SH-SY5Y (cell line): ENCODE results near the gene OBSCN.

Source experiments
- GATA2 ChIP-seq: IDR thresholded peaks from 2 replicates; pipeline ENCODE4 v1.6.1; 2011; ENCODE audit warnings: mild to moderate bottlenecking, low read depth, low read length
- GATA3 ChIP-seq: IDR thresholded peaks from 2 replicates; pipeline ENCODE4 v1.6.1; 2011; ENCODE audit warnings: low read depth, mild to moderate bottlenecking, low read length, moderate library complexity

DNA sequence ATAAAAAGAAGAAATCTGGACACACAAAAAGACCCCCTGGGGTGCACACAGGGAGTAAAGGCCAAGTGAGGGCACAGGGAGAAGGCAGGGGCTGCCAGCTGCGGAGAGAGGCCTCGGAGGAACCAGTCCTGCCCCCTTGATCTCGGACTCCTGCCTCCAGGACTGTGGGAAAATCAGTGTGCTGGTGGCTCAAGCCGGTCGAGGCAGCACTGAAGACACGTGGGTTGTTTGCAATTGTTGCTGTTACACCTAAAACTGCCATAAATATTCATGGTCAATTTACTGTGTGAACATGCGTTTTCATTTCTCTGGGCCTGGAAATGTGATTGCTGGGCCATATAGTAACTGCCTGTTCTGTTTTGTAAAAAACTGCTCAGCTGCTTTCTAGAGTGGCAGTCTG is 23.7 kb upstream of the OBSCN start:
- no peak for TF ChIP-seq GATA2
- TF ChIP-seq GATA3, result no peak
